Measurements from ENCODE around the gene BACH2. TPM values are rescaled to one million over a fixed set of nuclear protein-coding genes. Genes with fewer than 3 reads are reported as not detected.

Gene BACH2
- total and polyA plus RNA-seq, 2 of the 8 experiments (the other 6 are each of a cell fraction or from before 2014, with no cell fraction given), result 1.9 to 5.9 TPM

DNA sequence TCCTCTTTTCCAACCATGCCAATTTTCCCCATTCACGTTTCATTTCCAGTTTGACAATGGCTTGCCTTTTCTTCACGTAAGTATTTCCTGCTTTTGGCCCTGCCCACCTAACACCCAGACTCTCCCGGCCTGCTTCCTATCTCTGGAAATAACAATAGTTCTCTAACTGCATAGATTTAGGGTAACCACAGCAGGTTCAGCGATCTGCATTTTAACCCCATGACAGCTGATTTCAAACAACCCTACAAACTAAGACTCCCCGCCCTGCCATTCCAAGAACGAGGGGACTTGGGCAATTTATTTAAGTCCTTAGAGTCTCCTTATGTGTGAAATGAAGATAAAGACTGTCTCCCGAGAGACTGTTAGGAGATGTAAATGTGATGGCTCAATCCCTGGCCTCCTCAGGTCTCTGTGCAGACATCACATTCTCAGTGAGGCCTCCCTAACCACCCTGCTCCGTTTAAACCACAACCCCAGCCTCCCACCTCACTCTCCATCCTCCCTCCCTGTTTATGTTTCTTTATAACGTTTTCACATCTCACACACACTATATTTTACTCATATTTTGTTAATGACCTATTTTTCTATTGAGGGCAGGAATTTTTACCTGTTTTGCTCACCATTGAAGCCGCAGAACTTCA, 267.5 kb downstream of the BACH2 start:
- H2BK5ac ChIP-seq (ENCODE audit: low read depth, low read length), result no peak overlapping the region
- H2AK5ac ChIP-seq (ENCODE audit: low read depth, low read length), result no peak overlapping the region
- H3K9ac ChIP-seq (replicated peaks in 1 of 4; ENCODE audit: extremely low read depth in 1 of 4, low read depth in 3 of 4, low read length in 3 of 4), result no peak overlapping the region
- H3K18ac ChIP-seq (ENCODE audit: extremely low read depth, low read length), result no peak overlapping the region
- no peaks in the 10 kb centered on the region for H3K79me1 ChIP-seq (ENCODE audit: low read depth, low read length)
- no peak overlapping the region for H4K5ac ChIP-seq (ENCODE audit: insufficient read length, low read depth, low read length)
- no peak overlapping the region for H4K91ac ChIP-seq (replicated peaks; ENCODE audit: insufficient read length, low read length)
- DNase-seq (ENCODE audit: low read depth in 1 of 2, low spot score in 2 of 2) (no peak), FAIRE-seq (no peak)
- ChIA-PET CTCF (ENCODE audit: partially characterized antibody) (interaction anchor here (0.6 to 0.8 kb wide), 2 partner anchors 18 to 84 kb away, joined by 3 read pairs; no protein-coding TSS in a partner anchor), POLR2A (ENCODE audit: partially characterized antibody) (interaction anchor here (1.0 kb wide), 1 partner anchor 150 kb away, joined by 3 read pairs; no protein-coding TSS in a partner anchor)
- H2BK12ac ChIP-seq (ENCODE audit: low read depth, low read length), result no peak overlapping the region
- no peak overlapping the region for H4K8ac ChIP-seq (ENCODE audit: extremely low read depth, insufficient read depth, low read length)
- H3K4ac ChIP-seq (replicated peaks; ENCODE audit: insufficient read length, low read depth, low read length), result no peak overlapping the region
- H3K4me3 ChIP-seq (ENCODE audit: extremely low read depth in 1 of 4, insufficient read depth in 2 of 4, low read depth in 3 of 4, low read length in 4 of 4), result no peak overlapping the region
- no peak overlapping the region for H3K56ac ChIP-seq (replicated peaks; ENCODE audit: insufficient read length, low read depth, low read length)
- H2AFZ ChIP-seq (ENCODE audit: low read length), result no peak overlapping the region
- no peak overlapping the region for H2BK120ac ChIP-seq (replicated peaks; ENCODE audit: low read depth, low read length)
- no peak overlapping the region for H3K23ac ChIP-seq (ENCODE audit: insufficient read length)
- H3K27ac ChIP-seq (ENCODE audit: low read depth, low read length), result no peak overlapping the region
- TF ChIP-seq TAF7 (optimal IDR thresholded peaks at IDR 0.05; ENCODE audit: borderline replicate concordance, low read depth, low read length) (no peak), EZH2 (IDR thresholded peaks at IDR 0.05; ENCODE audit: low read depth, low read length, severe bottlenecking) (no peak)
- TF ChIP-seq, protein P1, sequence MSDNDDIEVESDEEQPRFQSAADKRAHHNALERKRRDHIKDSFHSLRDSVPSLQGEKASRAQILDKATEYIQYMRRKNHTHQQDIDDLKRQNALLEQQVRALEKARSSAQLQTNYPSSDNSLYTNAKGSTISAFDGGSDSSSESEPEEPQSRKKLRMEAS (IDR thresholded peaks at IDR 0.05), result no peak
- H3K9me3 ChIP-seq (ENCODE audit: insufficient read depth in 2 of 2, low read depth in 1 of 2, low read length in 1 of 2), result no peaks in the 10 kb centered on the region
- H3K4me2 ChIP-seq (ENCODE audit: insufficient read depth in 1 of 2, low read depth in 2 of 2, low read length in 2 of 2), result no peak overlapping the region
- H2BK20ac ChIP-seq (ENCODE audit: low read length), result no peak overlapping the region
- H3K36me3 ChIP-seq (ENCODE audit: control insufficient read depth in 2 of 4, insufficient read depth in 4 of 4, low read length in 3 of 4), result no peaks in the 10 kb centered on the region
- no peak overlapping the region for H2BK15ac ChIP-seq (ENCODE audit: low read length)
- H3K14ac ChIP-seq (ENCODE audit: insufficient read length), result no peak overlapping the region
- no peaks in the 10 kb centered on the region for H3K27me3 ChIP-seq (replicated peaks in 1 of 4; ENCODE audit: control insufficient read depth in 3 of 4, extremely low read depth in 1 of 4, insufficient read depth in 3 of 4, low read length in 3 of 4)
- no peaks in the 10 kb centered on the region for H4K20me1 ChIP-seq (replicated peaks in 1 of 2; ENCODE audit: control insufficient read depth in 1 of 2, insufficient read depth in 2 of 2, low read length in 2 of 2)
- WGBS, 2 experiments (ENCODE audit: extremely low coverage in 1 of 2, insufficient coverage in 1 of 2, insufficient read length in 1 of 2, insufficient replicate concordance in 2 of 2, low coverage in 1 of 2, low lambda C conversion rate in 2 of 2, missing lambda C conversion rate in 1 of 2), result 66 to 100% methylated on average over 1 to 10 of the region's 10 CpGs
- H3K23me2 ChIP-seq (ENCODE audit: low read depth, low read length), result no peaks in the 10 kb centered on the region
- no peaks in the 10 kb centered on the region for H3K79me2 ChIP-seq (ENCODE audit: control insufficient read depth in 1 of 2, insufficient read depth in 2 of 2, low read length in 2 of 2)
- H3K4me1 ChIP-seq (replicated peaks in 1 of 4; ENCODE audit: control insufficient read depth in 3 of 4, insufficient read depth in 4 of 4, low read length in 3 of 4), result no peaks in the 10 kb centered on the region
